ENCODE measurements around the gene SH2D1B. TPM values are rescaled to one million over a fixed set of nuclear protein-coding genes. Genes with fewer than 3 reads are reported as not detected.

The SH2D1B gene
- total RNA-seq, 4 donors from 2014 or later, result not detected

GRCh38 chr1:162370721-162371120 is 41.2 kb downstream of the SH2D1B start:
- 87 to 90% methylated on average over 3 of the region's 3 CpGs for WGBS, 2 donors
- TF ChIP-seq CTCF (IDR thresholded peaks at IDR 0.05) (no peak), POLR2A (IDR thresholded peaks at IDR 0.05) (no peak)
- H3K4me3 ChIP-seq (ENCODE audit: low read depth, poor library complexity, severe bottlenecking), result no peak overlapping the region
- DNase-seq (ENCODE audit: low spot score in 2 of 2), result peak in 1 of 2 donors; percentile 9
- intact Hi-C loops (cut with DNase I; ENCODE audit: low total_unique reads), result no loop called here

- 83 to 91% methylated on average over 1 of the region's 1 CpG for WGBS, 2 donors
- no peak for TF ChIP-seq CTCF (IDR thresholded peaks at IDR 0.05)
- TF ChIP-seq POLR2A (IDR thresholded peaks at IDR 0.05), result no peak
- H3K4me3 ChIP-seq (ENCODE audit: low read depth, poor library complexity, severe bottlenecking), result no peak overlapping the region
- no peak for DNase-seq (ENCODE audit: low spot score in 2 of 2)
- intact Hi-C loops (cut with DNase I; ENCODE audit: low total_unique reads), result no loop called here
Measured at GRCh38 chr1:162370161-162370560, 41.8 kb downstream of the SH2D1B start.

DNA sequence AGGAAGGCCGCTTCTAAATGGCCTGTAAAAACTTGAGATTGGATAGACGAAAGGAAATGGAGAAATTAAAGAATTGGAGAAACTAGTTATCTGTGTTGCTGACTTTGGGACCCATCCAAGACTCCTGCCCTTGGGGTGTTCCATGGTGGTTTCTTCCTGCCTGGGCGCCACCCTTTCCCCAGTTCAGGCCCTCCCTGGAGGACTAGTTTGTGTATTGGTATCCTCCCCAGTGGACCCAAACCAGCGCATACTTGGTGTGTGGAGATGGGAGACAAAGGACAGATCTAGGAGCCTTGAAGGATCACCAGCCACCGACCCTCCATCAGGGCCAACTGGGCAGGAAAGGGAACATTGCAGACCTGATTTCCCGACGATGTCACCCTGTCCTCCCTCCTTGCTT is 42.4 kb downstream of the SH2D1B start:
- intact Hi-C loops (cut with DNase I; ENCODE audit: low total_unique reads), result no loop called here
- TF ChIP-seq POLR2A (IDR thresholded peaks at IDR 0.05), result no peak
- TF ChIP-seq CTCF (IDR thresholded peaks at IDR 0.05), result no peak
- H3K4me3 ChIP-seq (ENCODE audit: low read depth, poor library complexity, severe bottlenecking), result no peak overlapping the region
- WGBS, 2 donors, result 59 to 63% methylated on average over 7 of the region's 7 CpGs
- DNase-seq (ENCODE audit: low spot score in 2 of 2), result peak in 1 of 2 donors; percentile 81

DNA sequence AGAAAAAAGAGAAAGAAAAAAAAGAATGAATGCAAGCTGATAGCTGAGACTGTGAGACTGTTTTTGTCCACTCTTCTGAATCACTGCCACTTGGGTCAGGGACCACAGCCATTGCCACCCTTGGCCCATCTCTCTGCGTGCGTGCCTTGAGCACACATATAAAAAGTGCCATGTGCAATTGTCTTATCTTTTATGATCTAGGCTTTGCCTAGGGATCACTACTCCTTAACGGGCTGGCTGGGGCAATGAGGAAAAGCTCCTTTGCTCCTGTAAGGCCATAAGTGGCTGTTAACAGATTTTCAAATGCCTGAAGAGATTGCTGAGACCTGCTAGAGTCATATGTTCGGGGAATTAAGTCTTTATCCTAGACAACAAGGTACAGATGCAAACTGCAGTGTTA is 43.5 kb downstream of the SH2D1B start:
- intact Hi-C loops (cut with DNase I; ENCODE audit: low total_unique reads), result no loop called here
- no peak overlapping the region for H3K4me3 ChIP-seq (ENCODE audit: low read depth, poor library complexity, severe bottlenecking)
- WGBS, 2 donors, result 55 to 80% methylated on average over 4 of the region's 4 CpGs
- TF ChIP-seq POLR2A (IDR thresholded peaks at IDR 0.05) (no peak), CTCF (IDR thresholded peaks at IDR 0.05) (no peak)
- peak in 1 of 2 donors; percentile 37 for DNase-seq (ENCODE audit: low spot score in 2 of 2)

- no peak for TF ChIP-seq CTCF (IDR thresholded peaks at IDR 0.05)
- no peak for TF ChIP-seq POLR2A (IDR thresholded peaks at IDR 0.05)
- intact Hi-C loops (cut with DNase I; ENCODE audit: low total_unique reads), result no loop called here
- 89 to 92% methylated on average over 10 of the region's 10 CpGs for WGBS, 2 donors
Measured at GRCh38 chr1:162367772-162368171, 44.2 kb downstream of the SH2D1B start.

DNA sequence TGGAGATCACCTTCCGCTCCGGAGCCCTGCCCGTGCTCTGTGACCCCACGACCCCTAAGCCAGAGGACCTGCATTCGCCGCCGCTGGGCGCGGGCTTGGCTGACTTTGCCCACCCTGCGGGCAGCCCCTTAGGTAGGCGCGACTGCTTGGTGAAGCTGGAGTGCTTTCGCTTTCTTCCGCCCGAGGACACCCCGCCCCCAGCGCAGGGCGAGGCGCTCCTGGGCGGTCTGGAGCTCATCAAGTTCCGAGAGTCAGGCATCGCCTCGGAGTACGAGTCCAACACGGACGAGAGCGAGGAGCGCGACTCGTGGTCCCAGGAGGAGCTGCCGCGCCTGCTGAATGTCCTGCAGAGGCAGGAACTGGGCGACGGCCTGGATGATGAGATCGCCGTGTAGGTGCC is 44.9 kb downstream of the SH2D1B start:
- no peak for DNase-seq (ENCODE audit: low spot score in 2 of 2)
- 83 to 90% methylated on average over 36 of the region's 36 CpGs for WGBS, 2 donors
- intact Hi-C loops (cut with DNase I; ENCODE audit: low total_unique reads), result no loop called here
- H3K4me3 ChIP-seq (ENCODE audit: low read depth, poor library complexity, severe bottlenecking), result no peak overlapping the region
- TF ChIP-seq CTCF (IDR thresholded peaks at IDR 0.05), result no peak
- no peak for TF ChIP-seq POLR2A (IDR thresholded peaks at IDR 0.05)

More at GRCh38 chr1:162367772-162368171, 44.2 kb downstream of the SH2D1B start:
- no peak overlapping the region for H3K4me3 ChIP-seq (ENCODE audit: low read depth, poor library complexity, severe bottlenecking)
- no peak for DNase-seq (ENCODE audit: low spot score in 2 of 2)
